ENCODE results near the gene CLK3.
"Not testable (repeated sequence)": the region's sequence is repeated elsewhere in the genome, so short reads cannot be mapped to it uniquely, and the experiment has no call there.

The CLK3 gene

DNA sequence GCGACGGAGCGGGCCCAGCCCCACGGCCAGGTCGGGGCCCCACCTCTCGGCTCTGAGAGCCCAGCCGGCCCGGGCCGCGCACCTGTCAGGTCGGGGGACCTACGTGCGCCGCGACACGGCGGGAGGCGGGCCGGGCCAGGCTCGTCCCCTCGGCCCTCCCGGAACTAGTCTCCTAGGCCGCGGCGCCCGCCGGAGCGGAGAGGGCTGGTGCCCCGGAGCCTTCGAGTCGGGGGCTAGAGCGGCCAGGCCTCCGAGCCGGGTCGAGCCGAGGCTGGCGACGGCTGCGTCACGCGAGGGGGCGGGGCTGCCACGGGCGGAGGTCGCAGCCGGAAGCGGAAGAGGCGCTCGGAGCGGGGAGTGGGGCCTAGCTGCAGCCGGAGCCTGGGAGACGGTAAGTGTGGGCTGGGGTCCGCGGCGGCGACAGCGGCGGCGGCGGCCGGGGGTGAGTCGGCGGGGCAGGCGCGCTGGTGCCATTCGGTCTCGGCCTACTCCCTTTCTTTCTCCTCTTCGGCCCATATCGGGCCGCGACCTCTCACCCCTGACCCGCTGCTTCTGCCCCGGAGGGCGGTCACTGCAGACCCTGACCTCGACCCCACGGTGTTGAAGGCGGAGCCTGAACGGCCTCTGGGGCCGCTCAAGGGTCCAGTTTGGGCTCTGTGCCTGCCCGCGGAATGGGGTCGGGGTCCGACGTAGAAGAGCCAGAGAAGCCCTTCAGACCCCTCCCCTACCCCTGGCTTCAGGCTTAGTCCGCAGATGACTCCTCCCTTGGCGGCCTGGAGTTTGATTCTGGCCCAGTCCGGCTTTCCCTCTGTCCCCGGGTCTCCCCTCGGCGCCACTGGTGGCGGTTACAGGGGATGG lies at the start of gene CLK3:
CLK3 (plus strand) TSS at position 329 of the 858 bp plus-strand sequence. CDS start 3,361 bp downstream, outside the sequence.
- DNase-seq = peak; percentile 95

DNA sequence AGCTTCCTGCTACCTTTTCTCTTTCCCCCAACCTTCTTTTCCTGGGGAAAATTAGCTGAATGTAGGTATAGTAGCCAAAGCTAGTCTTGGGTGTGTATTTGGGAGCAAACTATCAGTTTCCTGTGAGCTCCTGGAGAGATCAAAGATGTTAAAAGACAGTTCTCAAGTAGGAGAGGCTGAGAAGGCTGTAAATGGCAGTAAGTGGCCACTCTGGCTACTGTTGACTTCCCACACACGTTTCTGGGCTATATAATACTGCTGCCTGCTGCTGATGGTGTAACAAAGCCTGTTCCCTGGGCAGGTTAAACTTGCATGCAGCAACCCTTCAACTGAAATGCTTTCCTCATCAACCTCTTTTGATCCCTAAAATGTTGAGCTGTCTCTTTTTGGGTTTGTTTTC lies 47.0 kb upstream of the CLK3 start:
- no peak for DNase-seq

DNA sequence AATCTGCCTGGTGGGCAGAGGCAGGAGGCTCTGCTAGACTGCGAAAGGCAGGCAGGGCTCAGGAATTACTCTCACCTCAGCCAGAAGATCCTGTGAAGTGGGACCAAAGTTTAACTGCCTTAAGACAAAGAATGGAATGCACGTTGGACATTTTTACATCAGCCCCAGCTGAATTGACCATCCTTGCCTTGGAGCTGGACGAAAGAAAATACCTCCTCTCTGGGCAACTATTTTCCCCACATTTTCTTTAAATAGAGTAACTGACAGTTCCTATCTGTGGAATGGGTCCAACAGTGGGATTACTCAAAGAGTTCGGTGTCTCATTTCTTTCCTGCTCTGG lies 45.9 kb upstream of the CLK3 start:
- no peak for DNase-seq

DNA sequence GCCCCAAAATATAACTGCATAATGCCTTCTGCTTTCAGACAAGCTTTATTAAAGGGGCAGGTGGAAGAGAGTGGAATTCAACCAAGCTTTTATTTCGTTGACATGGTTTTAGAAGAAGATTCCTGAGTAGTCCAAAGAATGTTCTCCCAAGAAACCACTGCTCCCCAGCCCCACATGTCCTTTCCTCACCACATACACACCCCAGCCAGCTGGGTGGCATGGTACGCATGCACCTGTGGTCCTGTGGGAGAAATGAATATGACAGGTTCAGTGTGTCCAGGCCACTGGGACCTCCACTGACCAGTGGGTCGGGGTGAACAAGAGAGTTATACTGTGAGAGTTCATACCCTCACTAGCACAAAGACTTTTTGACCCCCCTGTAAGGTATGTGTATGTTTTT lies 44.4 kb upstream of the CLK3 start:
- no peak for DNase-seq

DNA sequence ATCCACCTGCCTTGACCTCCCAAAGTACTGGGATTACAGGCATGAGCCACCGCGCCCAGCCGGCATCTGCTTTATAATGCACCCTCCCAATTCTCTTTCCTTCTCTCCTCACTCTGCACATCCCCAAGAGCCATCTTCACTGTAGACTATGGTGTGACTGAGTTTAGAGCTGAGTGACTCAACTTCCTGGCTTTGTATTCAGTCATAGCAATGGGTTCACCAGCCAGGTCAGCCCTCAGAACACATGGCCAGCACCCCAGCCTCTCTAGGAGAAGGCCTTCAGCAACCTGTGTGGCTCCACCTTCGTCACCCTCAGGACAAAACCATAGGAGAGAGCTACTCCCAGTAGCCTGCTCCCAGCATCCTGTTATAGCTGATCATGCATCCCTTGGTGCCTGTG lies 41.6 kb upstream of the CLK3 start:
- DNase-seq = no peak

DNA sequence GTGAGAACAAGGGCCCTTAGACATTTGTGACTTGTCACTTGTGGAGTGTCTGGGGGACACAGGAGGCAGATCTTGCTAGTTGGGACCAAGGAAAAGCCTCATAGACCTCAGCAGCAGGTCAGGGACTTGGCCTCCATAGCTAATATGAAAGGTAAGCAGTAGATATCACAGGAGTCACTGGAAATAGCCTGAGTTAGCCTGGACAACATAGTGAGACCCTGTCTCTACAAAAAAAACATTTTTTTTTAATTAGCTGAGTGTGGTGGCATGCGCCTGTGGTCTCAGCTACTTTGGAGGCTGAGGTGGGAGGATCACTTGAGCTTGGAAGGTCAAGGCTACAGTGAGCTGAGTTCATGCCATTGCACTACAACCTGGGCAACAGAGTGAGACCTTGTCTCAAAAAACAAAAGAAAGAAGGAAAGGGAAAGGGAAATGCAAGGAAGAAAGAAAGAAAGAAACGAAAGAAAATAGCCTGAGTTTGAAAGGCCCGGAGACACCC lies 37.1 kb upstream of the CLK3 start:
- no peak for DNase-seq

DNA sequence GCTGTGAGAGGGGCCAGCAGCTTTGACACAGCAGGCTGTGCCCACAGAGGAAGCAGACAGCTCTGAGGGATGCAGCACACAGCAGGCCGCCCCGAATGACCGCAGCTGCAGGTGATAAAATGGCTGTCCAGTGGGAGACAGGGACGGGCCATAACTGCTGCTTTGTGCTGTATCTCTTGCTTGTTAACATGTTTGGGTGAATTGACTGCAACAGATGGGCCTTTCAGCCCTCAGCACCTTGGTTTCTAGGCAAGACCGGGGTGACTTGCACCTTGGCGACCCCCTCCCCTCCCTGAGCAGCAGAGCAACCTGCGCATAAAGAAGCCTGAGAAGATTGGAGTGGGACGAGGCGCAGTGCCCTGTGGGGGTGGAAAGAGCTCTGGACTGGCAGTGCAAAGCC lies 36.6 kb upstream of the CLK3 start:
- no peak for DNase-seq

DNA sequence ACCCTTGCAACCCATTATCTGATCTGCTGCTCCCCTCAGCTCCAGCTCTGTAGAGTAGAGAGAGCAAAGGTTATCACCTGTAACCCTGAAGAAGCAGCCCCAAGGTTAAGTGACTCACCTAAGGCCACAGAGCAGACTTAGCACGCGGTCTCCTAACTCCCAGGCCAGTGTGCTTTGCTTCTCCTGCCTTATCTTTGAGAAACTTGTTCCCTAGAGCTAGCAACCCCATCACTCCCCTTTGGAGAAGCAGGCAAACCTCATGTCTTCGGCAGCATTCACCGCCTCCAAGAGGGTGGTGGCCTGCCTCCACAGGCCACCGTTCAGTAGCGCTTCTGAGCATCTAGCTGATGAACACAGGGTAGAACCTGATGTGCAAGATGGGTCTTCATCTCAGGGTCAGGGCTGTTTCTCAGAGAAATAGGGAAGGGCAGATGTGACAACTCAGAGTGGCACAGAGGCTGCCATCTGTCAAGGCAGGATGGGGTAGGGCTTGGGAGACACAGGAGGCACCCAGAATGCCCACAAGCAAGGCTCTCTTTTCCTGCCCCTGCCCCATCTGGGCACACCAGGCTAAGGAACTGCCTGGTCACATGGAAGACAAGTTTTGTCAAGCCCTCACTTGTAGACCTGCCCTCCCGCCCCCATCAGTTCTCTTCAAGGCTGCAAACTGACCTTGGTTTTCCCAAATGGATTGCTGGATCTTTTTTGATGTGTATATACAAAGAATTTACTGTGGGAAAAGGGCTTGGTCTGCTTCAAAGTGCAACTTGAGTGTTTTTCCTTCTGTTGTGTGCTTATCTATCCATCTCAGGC lies 34.9 kb upstream of the CLK3 start:
- DNase-seq = no peak

DNA sequence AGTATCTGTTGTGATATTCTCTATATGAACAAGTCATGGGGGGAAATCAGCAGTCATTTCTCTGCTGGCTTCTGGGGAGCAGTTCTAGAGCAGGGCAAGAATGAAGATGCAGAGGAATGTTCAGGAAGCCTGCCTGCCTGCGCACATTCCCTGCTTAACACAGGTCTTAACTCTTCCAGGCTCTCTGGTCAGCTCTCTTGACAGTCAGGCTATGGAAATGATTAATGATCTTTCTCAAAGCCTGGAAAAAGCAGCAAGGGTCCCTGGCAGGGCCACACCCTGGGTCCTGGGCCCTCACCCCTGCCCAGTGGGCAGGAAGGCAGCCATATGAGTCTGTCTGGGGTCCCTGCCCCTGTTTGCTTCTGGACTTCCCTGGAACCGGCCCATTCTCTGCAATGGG lies 31.4 kb upstream of the CLK3 start:
- no peak for DNase-seq

DNA sequence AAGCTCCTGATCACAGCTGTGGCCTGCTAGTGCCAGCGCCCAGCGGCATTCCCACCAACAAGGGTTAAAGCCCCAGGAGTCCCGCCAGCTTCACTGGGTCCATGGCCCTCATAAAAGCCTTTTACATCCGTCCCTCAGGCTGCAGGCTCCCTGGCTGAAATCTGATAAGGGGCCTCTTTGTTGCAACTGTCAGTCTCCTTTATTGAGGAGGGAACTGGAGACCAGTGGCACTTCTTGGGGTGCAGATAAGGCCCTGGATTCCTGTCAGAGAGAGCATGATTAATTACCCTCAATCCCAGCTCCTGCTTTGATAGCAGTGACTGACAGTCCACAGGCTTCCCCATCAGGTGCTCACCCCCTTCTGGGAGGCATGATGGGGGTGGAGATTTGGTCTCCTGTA lies 30.9 kb upstream of the CLK3 start:
- no peak for DNase-seq

DNA sequence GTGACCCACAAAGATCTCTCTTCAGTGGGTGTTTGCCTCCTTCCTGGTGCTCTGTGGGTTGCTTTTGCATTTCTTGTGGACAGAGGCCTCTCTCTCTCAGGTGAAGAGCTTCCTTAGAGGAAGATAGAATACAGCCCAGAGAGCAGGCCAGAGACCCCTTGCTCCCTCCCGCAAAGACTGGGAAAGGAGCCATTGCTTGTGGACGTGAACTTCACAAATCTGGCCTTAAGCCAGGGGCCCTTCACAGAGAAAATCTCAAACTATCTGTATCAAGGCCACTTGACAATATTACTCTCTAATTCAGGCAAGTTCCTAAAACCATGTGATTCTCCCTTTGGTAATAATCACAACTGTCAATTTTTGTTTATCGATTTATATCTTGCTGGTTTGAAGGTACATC lies 30.4 kb upstream of the CLK3 start:
- no peak for DNase-seq

DNA sequence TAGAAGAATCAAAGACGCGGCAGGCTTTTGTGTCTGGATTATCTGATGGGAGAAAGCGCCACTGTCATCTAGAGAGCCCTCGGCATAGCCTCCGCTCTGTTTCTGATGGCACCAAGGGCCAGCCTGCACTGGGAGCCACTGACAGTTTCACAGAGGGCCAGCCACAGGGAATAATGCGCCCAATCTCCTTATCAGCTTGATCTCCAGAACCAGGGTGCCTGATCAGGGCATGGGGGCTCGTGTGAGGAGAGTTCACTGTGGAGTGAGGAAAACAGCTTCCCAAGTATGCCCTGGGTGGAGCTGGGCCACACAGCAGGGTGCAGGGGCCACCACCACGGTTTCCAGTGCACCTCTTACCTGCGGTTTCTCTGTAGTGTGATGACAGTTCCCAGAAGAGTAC lies 29.8 kb upstream of the CLK3 start:
- no peak for DNase-seq

DNA sequence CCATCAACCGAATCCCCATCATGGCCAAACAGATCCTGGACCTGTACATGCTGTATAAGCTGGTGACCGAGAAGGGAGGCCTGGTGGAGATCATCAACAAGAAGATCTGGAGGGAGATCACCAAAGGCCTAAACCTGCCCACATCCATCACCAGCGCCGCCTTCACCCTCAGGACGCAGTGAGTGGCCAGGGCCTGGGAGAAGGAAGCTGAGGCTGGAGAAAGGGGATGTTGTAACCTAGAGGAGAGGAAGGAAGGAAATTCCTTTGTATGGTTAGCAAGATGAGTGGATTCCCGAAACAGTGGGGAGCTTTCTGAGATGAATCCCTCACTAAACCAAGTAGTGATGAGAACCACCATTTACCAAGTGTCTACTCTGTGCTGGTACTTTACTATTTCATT lies 25.8 kb upstream of the CLK3 start:
- no peak for DNase-seq

DNA sequence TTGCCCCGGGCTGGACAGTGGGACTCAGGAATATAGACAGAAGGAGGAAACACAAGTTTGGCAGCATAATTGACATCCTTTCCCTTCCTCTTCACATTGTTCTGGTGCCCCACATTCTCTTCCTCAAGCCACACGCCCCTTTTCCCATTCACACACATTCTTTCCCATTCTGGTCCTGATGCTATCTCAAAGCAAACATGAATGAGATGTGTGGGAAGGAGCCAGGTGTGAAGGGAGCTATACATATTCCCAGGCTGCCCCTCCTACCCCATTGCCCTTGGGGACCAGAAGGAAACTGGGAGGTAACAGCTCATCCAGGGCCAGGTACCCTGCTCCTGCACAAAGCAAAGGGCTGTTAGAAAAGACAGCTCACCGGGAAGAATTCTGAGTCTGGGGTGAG lies 23.4 kb upstream of the CLK3 start:
- no peak for DNase-seq

DNA sequence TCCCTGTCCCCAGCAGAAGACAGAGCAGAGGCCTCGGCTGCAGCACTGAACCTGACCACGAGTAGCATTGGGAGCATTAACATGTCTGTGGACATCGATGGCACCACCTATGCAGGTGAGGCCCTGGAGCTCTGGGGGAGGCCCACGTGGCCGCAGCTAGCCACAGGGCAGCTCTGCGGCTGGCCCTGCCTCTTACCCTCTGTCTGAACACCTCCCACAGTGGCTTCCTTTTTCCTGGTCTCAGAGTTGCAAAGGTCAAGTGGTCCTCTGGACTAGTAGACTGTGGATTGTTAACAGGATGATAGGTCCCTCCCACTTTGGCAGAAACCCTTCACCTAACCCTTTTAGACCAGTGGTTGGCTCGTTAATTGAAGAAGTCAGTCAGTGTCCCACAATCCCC lies 22.5 kb upstream of the CLK3 start:
- no peak for DNase-seq

DNA sequence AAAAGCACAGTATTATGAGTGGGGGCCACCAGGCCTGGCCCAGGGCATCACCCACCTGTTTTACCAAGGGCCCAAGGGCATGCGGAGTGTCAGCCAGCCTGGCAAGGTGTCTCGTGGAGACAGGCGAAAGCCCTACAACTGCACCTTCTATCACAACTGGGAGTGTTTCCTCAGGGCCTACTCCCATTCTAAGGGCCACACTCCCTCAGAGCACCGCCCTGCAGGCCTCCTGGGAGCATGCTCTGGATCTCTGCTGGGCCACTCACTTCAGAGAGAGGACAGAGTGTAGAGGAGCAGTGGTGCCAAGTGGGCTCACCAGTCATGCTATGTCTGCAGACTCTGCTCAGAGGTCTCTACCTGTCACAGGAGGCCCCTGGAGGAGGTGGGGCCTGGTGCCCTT lies 21.2 kb upstream of the CLK3 start:
- no peak for DNase-seq

DNA sequence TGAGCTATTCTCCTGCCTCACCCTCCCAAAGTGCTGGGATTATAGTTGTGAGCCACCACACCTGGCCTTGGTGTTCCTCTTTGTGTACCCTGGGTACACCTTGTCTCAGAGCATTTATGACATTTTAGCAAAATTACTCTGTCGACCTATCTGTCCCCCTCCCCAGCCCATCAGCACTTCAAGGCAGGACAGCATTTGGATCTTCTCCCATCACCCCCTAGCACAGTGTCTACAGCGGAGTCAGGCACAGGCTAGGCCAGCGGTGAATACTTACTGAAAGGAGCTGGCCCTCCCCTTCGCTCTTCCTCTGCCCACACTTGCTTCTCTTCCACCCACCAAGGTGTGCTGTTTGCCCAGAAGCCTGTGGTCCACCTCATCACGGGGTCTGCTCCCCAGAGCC lies 20.4 kb upstream of the CLK3 start:
- no peak for DNase-seq

DNA sequence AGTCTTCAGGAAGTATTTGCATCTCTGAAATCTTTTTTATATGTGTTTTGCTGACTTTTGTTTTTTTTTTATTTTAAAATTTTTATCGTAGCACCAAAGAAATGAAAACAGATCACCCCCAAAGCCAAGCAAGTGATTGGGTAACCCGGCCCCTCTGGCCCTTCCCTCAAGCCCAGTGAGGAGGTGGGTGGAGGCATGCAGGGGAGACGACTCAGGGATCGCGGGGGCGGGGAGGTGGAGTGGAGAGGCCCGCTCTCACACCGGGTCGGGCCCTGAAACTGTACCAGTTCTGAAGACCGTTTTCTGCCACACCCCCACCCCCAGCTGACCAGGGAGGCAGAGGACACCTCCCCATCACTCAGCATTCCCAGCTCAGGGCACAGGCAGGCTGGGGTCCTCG lies 18.9 kb upstream of the CLK3 start:
- not testable (repeated sequence) for DNase-seq

DNA sequence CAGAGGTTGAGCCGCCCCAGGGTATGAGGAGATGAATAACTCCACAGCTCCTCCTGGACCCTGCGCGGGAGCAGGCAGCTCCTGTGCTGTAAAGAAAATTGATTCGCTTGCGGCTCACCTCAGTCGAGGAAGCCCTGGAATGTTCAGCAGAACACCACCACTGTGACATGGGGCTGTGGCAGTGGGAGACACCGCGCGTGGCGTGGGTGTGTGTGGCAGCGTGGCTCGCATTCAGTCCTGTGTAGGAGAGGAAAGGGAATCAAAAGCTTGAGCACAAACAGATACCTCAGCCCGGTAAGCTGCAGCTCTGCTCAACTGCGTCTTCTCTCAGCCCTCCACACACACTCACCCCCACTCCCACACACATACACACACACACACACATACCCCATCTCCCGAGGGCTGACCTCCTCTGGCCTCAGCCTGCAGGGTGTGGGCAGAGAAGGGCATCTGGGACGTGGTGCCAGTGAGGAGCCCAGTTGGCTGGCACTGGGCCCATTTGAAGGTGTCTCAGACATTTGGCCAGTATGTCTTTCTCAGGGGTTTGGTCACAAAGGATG lies 18.4 kb upstream of the CLK3 start:
- not testable (repeated sequence) for DNase-seq

DNA sequence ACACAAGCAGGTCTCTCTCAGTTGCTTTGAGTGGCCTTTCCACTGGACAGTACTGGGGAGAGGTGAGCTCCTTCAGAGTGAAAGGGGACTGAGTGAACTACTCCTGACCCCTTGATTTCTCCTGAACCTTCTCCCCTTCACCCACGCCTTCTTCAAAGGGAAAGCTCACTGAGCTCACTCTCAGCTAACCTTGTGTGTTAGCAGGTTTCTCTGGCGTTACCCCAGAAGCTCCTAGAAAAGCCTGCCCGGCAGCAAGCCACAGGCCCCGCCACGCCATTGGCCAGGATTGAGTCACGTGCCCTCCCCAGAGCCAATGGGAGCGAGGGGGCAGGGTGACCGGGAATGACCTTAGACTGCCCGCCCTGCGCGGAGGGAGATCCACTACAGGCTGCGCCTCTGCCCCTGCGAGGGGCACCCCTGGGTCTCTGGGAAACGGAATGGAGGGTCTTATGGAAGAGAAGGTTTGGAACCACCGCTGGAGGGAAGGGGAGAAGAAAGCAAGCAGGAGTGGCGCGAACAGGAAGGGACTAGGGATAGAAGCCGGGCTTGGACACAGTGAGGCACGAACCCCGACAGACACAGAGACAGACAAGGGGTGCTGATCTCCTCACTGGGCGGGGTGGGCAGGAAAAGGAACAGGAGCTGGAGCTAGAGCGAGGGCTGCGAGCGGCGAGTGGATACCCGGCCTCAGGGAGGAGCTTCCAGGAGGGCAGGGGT lies 17.4 kb upstream of the CLK3 start:
- DNase-seq = peak in 1 of 2 experiments; percentile 17

DNA sequence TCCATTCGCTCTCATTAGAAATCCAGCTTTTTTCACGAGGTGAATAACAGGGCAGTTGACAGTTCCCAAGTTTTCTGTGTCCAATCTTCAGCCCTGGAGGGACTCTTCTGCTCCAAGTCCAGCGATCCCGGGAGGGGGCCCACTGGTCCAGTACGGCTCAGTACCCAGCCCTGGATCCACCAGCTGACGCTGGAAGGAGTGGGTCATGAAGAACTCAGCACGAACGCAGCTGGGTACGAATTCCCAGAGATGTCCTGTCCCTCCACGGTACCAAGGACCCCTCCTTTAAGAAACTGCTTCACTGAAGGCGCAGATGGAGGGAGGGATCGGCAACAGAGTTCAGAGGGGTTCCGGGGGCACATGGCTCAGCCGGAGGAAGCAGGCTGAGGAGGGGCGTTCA lies 16.5 kb upstream of the CLK3 start:
- DNase-seq = no peak

DNA sequence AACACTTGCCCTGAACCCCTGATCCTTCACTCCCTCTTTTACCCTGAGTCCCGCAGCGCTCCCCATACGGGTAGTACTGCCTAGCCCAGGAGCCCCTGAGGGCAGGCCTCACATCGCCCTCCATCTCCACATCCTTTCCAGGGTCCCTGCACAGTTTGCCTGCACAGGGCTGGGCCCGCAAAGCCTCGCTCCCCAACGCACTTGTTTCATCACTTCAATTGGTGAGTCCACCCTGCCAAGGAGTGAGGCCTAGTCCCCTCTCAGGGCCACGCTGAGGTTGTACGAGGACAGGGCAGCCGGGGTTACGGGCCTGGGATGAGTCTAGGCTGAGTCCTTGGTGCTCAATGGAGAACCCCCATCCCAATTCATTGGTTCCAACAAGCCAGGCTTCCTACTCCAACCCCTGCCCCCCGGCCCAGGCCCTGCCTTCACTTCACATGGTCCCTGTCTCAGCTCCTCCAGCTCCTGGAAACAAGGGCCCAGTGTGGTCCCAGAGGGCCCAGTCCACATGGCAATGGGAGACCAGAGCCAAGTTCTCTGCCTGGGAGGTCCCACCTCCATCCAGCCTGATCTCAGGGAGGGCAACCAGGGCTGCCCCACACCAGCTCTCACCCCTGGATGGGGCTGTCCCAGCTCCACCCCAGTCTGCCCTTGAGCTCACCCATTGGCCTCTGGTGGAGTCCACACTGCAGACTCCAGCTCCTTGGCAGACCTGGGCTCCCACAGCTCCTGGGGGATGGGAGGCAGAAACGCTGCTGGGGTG lies 12.4 kb upstream of the CLK3 start:
- no peak for DNase-seq

Measured in NCI-H2081 (cell line).